PC-3 (cell line): Measurements from ENCODE around the gene FAM168B.

Experiments used
- CTCF ChIP-seq: fragments of 300-600 bp; sonication (generic); conservative IDR thresholded peaks from 2 replicates; pipeline ENCODE4 v1.5.1; 2017; ENCODE audit warnings: antibody characterized with exemption, low read depth, mild to moderate bottlenecking, low read length
- EZH2 ChIP-seq: fragments of 300-600 bp; sonication (generic); IDR thresholded peaks from one replicate; pipeline ENCODE4 v1.6.1; 2017; ENCODE audit warnings: antibody characterized with exemption, mild to moderate bottlenecking, low read length; ENCODE audit not compliant: unreplicated experiment

- TF ChIP-seq CTCF (no peak), EZH2 (no peak)
These were observed 52.4 kb downstream of the FAM168B start for GRCh38 chr2:131040661-131041401.
